DMS53 (cell line): ENCODE measurements around the gene NEAT1.

Source experiments
- DNase-seq: peaks from one replicate; lab custom pipeline; 2025; lab: John Stamatoyannopoulos, UW

NEAT1 gene

GRCh38 chr11:65389294-65389980 lies 33.2 kb upstream of the NEAT1 start:
- DNase-seq: no peak

GRCh38 chr11:65390099-65390941 lies 32.3 kb upstream of the NEAT1 start:
- DNase-seq: no peak

GRCh38 chr11:65390996-65391395 lies 31.6 kb upstream of the NEAT1 start:
- DNase-seq: no peak

- no peak for DNase-seq
These were observed 30.3 kb upstream of the NEAT1 start for GRCh38 chr11:65392186-65392829.

- DNase-seq: no peak
These were observed 29.7 kb upstream of the NEAT1 start for GRCh38 chr11:65392899-65393298.

GRCh38 chr11:65393513-65394079 lies 29.0 kb upstream of the NEAT1 start:
- DNase-seq: no peak

- DNase-seq: no peak
These were observed 28.5 kb upstream of the NEAT1 start for GRCh38 chr11:65394125-65394536.

- no peak for DNase-seq
These were observed 26.6 kb upstream of the NEAT1 start for GRCh38 chr11:65395961-65396530.

- no peak for DNase-seq
These were observed 25.5 kb upstream of the NEAT1 start for GRCh38 chr11:65396769-65397745.

GRCh38 chr11:65398362-65398910 lies 24.2 kb upstream of the NEAT1 start:
- no peak for DNase-seq

GRCh38 chr11:65399249-65399648 lies 23.3 kb upstream of the NEAT1 start:
- DNase-seq: no peak

GRCh38 chr11:65399845-65400244 lies 22.8 kb upstream of the NEAT1 start:
- no peak for DNase-seq

- DNase-seq: no peak
These were observed 22.1 kb upstream of the NEAT1 start for GRCh38 chr11:65400307-65401072.

- DNase-seq: no peak
These were observed 21.4 kb upstream of the NEAT1 start for GRCh38 chr11:65401073-65401802.

- DNase-seq: no peak
These were observed 20.8 kb upstream of the NEAT1 start for GRCh38 chr11:65401803-65402248.

- DNase-seq: no peak
These were observed 19.8 kb upstream of the NEAT1 start for GRCh38 chr11:65402790-65403189.

GRCh38 chr11:65403607-65404121 lies 18.9 kb upstream of the NEAT1 start:
- no peak for DNase-seq

GRCh38 chr11:65404210-65404609 lies 18.4 kb upstream of the NEAT1 start:
- no peak for DNase-seq
